Activated CD4-positive, alpha-beta T cell treated with anti-CD3 and anti-CD28 coated beads, Interleukin-2, amount 10 ng/mL, durations not matched to agents 7 days and 5 days (primary cell): ENCODE measurements around the gene F8. TPM values are rescaled to one million over a fixed set of nuclear protein-coding genes. Genes with fewer than 3 reads are reported as not detected.
"Not testable (repeated sequence)": the region's sequence is repeated elsewhere in the genome, so short reads cannot be mapped to it uniquely, and the experiment has no call there.

Experiments
- CTCF ChIA-PET: fragments of 350-600 bp; sonication (Branson Sonifier 250); formaldehyde crosslinking; loops from one replicate; lab custom pipeline; 2021; ENCODE audit warnings: antibody characterized with exemption; lab: Charles Lee
- POLR2A ChIA-PET: fragments of 350-600 bp; sonication (Branson Sonifier 250); formaldehyde crosslinking; loops from one replicate; lab custom pipeline; 2021; ENCODE audit warnings: antibody characterized with exemption; lab: Charles Lee
- DNase-seq: peaks from one replicate; pipeline ENCODE4 v3.0.0-alpha.2; 2020
- H3K27ac Mint-ChIP-seq: one replicate; pipeline ENCODE4 v1.8.0; 2021; ENCODE audit warnings: mild to moderate bottlenecking, moderate library complexity, mixed read lengths
- H3K27me3 Mint-ChIP-seq: one replicate; pipeline ENCODE4 v1.8.0; 2021; ENCODE audit warnings: mixed read lengths
- H3K36me3 Mint-ChIP-seq: one replicate; pipeline ENCODE4 v1.8.0; 2021; ENCODE audit warnings: low read depth, mixed read lengths
- H3K4me1 Mint-ChIP-seq: one replicate; pipeline ENCODE4 v1.8.0; 2021; ENCODE audit warnings: mixed read lengths
- H3K4me3 Mint-ChIP-seq: one replicate; pipeline ENCODE4 v1.8.0; 2021; ENCODE audit warnings: mild to moderate bottlenecking, moderate library complexity, mixed read lengths
- H3K9me3 Mint-ChIP-seq: one replicate; pipeline ENCODE4 v1.8.0; 2021; ENCODE audit warnings: mixed read lengths
- total RNA-seq, 2 experiments: library from RNA; stranded (reverse); gene quantifications; one replicate each; pipeline ENCODE4 v1.2.3, GENCODE V29; 2021

F8 gene
- total RNA-seq, 2 experiments from 2014 or later = 3.9 to 4.6 TPM

GRCh38 chrX:154939265-154939664, 83.3 kb downstream of the F8 start:
- CTCF ChIA-PET, H3K27me3 Mint-ChIP-seq, POLR2A ChIA-PET, H3K9me3 Mint-ChIP-seq, H3K4me1 Mint-ChIP-seq, H3K4me3 Mint-ChIP-seq, DNase-seq, H3K36me3 Mint-ChIP-seq, H3K27ac Mint-ChIP-seq: not testable (repeated sequence)

- H3K9me3 Mint-ChIP-seq, H3K27ac Mint-ChIP-seq, H3K4me1 Mint-ChIP-seq, H3K36me3 Mint-ChIP-seq, POLR2A ChIA-PET, H3K27me3 Mint-ChIP-seq, DNase-seq, H3K4me3 Mint-ChIP-seq: not testable (repeated sequence)
- CTCF ChIA-PET = interaction anchor here (1.0 kb wide), 1 partner anchor 653 kb away, joined by 3 read pairs; no protein-coding TSS in a partner anchor
These were observed 97.8 kb downstream of the F8 start for GRCh38 chrX:154924771-154925170.

- no peak overlapping the region for H3K27ac Mint-ChIP-seq
- H3K9me3 Mint-ChIP-seq = no peaks in the 10 kb centered on the region
- ChIA-PET CTCF (interaction anchor here (0.9 to 1.8 kb wide), 8 partner anchors 19 to 231 kb away, joined by 3 to 5 read pairs (median 3); no protein-coding TSS in a partner anchor), POLR2A (interaction anchor here (0.5 kb wide), 2 partner anchors 168 to 491 kb away, joined by 7 read pairs; no protein-coding TSS in a partner anchor)
- peaks cover 12% of the 10 kb centered on the region for H3K27me3 Mint-ChIP-seq
- peak overlapping the region; percentile 59 for H3K4me3 Mint-ChIP-seq
- peaks cover 8% of the 10 kb centered on the region for H3K4me1 Mint-ChIP-seq
- no peaks in the 10 kb centered on the region for H3K36me3 Mint-ChIP-seq
- DNase-seq = peak; percentile 25
These were observed 104.5 kb downstream of the F8 start for GRCh38 chrX:154918060-154918483.

- CTCF ChIA-PET = no interaction called here
These were observed 108.5 kb downstream of the F8 start for GRCh38 chrX:154914052-154914451.

GRCh38 chrX:154910528-154910927, 112.0 kb downstream of the F8 start:
- peaks cover 11% of the 10 kb centered on the region for H3K27me3 Mint-ChIP-seq
- H3K36me3 Mint-ChIP-seq, DNase-seq, POLR2A ChIA-PET, CTCF ChIA-PET, H3K4me1 Mint-ChIP-seq, H3K4me3 Mint-ChIP-seq, H3K27ac Mint-ChIP-seq, H3K9me3 Mint-ChIP-seq: not testable (repeated sequence)

More at GRCh38 chrX:154914052-154914451, 108.5 kb downstream of the F8 start:
- H3K36me3 Mint-ChIP-seq = no peaks in the 10 kb centered on the region
- H3K27ac Mint-ChIP-seq = no peak overlapping the region
- peaks cover 13% of the 10 kb centered on the region for H3K27me3 Mint-ChIP-seq
- no peaks in the 10 kb centered on the region for H3K9me3 Mint-ChIP-seq
- POLR2A ChIA-PET = no interaction called here
- peaks cover 8% of the 10 kb centered on the region for H3K4me1 Mint-ChIP-seq
- no peak overlapping the region for H3K4me3 Mint-ChIP-seq
- no peak for DNase-seq

- H3K27ac Mint-ChIP-seq, H3K9me3 Mint-ChIP-seq, H3K4me1 Mint-ChIP-seq, DNase-seq, H3K4me3 Mint-ChIP-seq, H3K36me3 Mint-ChIP-seq, POLR2A ChIA-PET, CTCF ChIA-PET: not testable (repeated sequence)
- H3K27me3 Mint-ChIP-seq = peaks cover 11% of the 10 kb centered on the region
These were observed 112.5 kb downstream of the F8 start for GRCh38 chrX:154910048-154910447.

GRCh38 chrX:154908821-154909220, 113.7 kb downstream of the F8 start:
- no peak for DNase-seq
- ChIA-PET CTCF (interaction anchor here (1.2 kb wide), 1 partner anchor 14 kb away, joined by 6 read pairs; no protein-coding TSS in a partner anchor), POLR2A (no interaction called here)
- Mint-ChIP-seq H3K27me3 (peaks cover 21% of the 10 kb centered on the region), H3K4me3 (no peak overlapping the region), H3K4me1 (no peaks in the 10 kb centered on the region), H3K36me3 (no peaks in the 10 kb centered on the region), H3K9me3 (no peaks in the 10 kb centered on the region), H3K27ac (no peak overlapping the region)

- POLR2A ChIA-PET = no interaction called here
- H3K27ac Mint-ChIP-seq = no peak overlapping the region
- H3K27me3 Mint-ChIP-seq = peaks cover 33% of the 10 kb centered on the region
- no peaks in the 10 kb centered on the region for H3K36me3 Mint-ChIP-seq
- H3K4me3 Mint-ChIP-seq = no peak overlapping the region
- H3K4me1 Mint-ChIP-seq = peaks cover 5% of the 10 kb centered on the region
- CTCF ChIA-PET = no interaction called here
- DNase-seq = no peak
- H3K9me3 Mint-ChIP-seq = no peaks in the 10 kb centered on the region
These were observed 120.1 kb downstream of the F8 start for GRCh38 chrX:154902408-154902807.

- H3K27me3 Mint-ChIP-seq = peaks cover 25% of the 10 kb centered on the region
- H3K27ac Mint-ChIP-seq = no peak overlapping the region
- H3K9me3 Mint-ChIP-seq = no peaks in the 10 kb centered on the region
- peaks cover 7% of the 10 kb centered on the region for H3K4me1 Mint-ChIP-seq
- H3K36me3 Mint-ChIP-seq = no peaks in the 10 kb centered on the region
- CTCF ChIA-PET = no interaction called here
- DNase-seq = no peak
- no peak overlapping the region for H3K4me3 Mint-ChIP-seq
- POLR2A ChIA-PET = no interaction called here
These were observed 122.2 kb downstream of the F8 start for GRCh38 chrX:154900323-154900722.

GRCh38 chrX:154892296-154892695, 130.2 kb downstream of the F8 start:
- no peak for DNase-seq
- Mint-ChIP-seq H3K27ac (no peak overlapping the region), H3K27me3 (peaks cover 4% of the 10 kb centered on the region), H3K4me1 (peaks cover 3% of the 10 kb centered on the region), H3K36me3 (no peaks in the 10 kb centered on the region), H3K4me3 (no peak overlapping the region), H3K9me3 (no peaks in the 10 kb centered on the region)
- POLR2A ChIA-PET = no interaction called here
- CTCF ChIA-PET = no interaction called here

- no peaks in the 10 kb centered on the region for H3K36me3 Mint-ChIP-seq
- H3K4me1 Mint-ChIP-seq = peaks cover 1% of the 10 kb centered on the region
- no peak overlapping the region for H3K27ac Mint-ChIP-seq
- POLR2A ChIA-PET = no interaction called here
- peaks cover 4% of the 10 kb centered on the region for H3K27me3 Mint-ChIP-seq
- DNase-seq = no peak
- CTCF ChIA-PET = no interaction called here
- no peaks in the 10 kb centered on the region for H3K9me3 Mint-ChIP-seq
- H3K4me3 Mint-ChIP-seq = no peak overlapping the region
These were observed 131.4 kb downstream of the F8 start for GRCh38 chrX:154890990-154891639.

- CTCF ChIA-PET, H3K4me1 Mint-ChIP-seq, H3K4me3 Mint-ChIP-seq, H3K27ac Mint-ChIP-seq, H3K9me3 Mint-ChIP-seq, POLR2A ChIA-PET, DNase-seq, H3K36me3 Mint-ChIP-seq, H3K27me3 Mint-ChIP-seq: not testable (repeated sequence)
These were observed 135.7 kb downstream of the F8 start for GRCh38 chrX:154886789-154887221.

GRCh38 chrX:154886069-154886788, 136.3 kb downstream of the F8 start, which contains the start of gene F8A1:
Gene F8A1 (plus strand): TSS chrX:154886355. CDS start chrX:154886375, 20 bp downstream.
- H3K27me3 Mint-ChIP-seq, DNase-seq, H3K36me3 Mint-ChIP-seq, H3K9me3 Mint-ChIP-seq, H3K4me1 Mint-ChIP-seq, CTCF ChIA-PET, POLR2A ChIA-PET, H3K4me3 Mint-ChIP-seq, H3K27ac Mint-ChIP-seq: not testable (repeated sequence)
